ENCODE measurements around the gene RAB1A. TPM values are rescaled to one million over a fixed set of nuclear protein-coding genes. Genes with fewer than 3 reads are reported as not detected.

RAB1A gene
- total and polyA plus RNA-seq, 10 of the 15 experiments (the other 5 are each of a cell fraction or from before 2014, with no cell fraction given): 48.9 to 171 (median 83.4) TPM

- DNase-seq (ENCODE audit: low read depth, low spot score) (no peak), ATAC-seq (peak; percentile 37), FAIRE-seq (peak; percentile 13)
- Histone ChIP-seq H3K4me3 (peak overlapping the region; percentile 62), H3K4me2 (ENCODE audit: control insufficient read depth, insufficient read depth) (peak overlapping the region; percentile 100), H3K27ac (ENCODE audit: control insufficient read depth, insufficient read depth) (peak overlapping the region; percentile 63), H4K20me1 (ENCODE audit: control insufficient read depth, insufficient read depth) (no peaks in the 10 kb centered on the region), H2AFZ (ENCODE audit: control insufficient read depth, low read depth, low read length) (peak overlapping the region; percentile 92), H3K36me3 (ENCODE audit: control insufficient read depth in 2 of 2, insufficient read depth in 2 of 2, low read length in 1 of 2) (no peaks in the 10 kb centered on the region), H3K9ac (ENCODE audit: control insufficient read depth, insufficient read depth, low read length) (peak overlapping the region; percentile 55; the same call in 1 of the 2 replicates), H3K79me2 (ENCODE audit: control insufficient read depth, insufficient read depth, low read length) (peaks cover 4% of the 10 kb centered on the region), H3K9me3 (replicated peaks; ENCODE audit: control insufficient read depth, insufficient read depth, low read length) (peaks cover 5% of the 10 kb centered on the region; the same call in 2 of the 3 replicates), H3K4me1 (ENCODE audit: control insufficient read depth, insufficient read depth, low read length) (peaks cover 47% of the 10 kb centered on the region), H3K27me3 (replicated peaks in 1 of 2; ENCODE audit: control insufficient read depth in 2 of 2, insufficient read depth in 2 of 2, low read length in 1 of 2) (no peaks in the 10 kb centered on the region)
- intact Hi-C loops (cut with micrococcal nuclease; ENCODE audit: unreplicated experiment) (loop anchor here (2.0 kb wide), 1 partner anchor 171 kb away; the partner anchor contains the start of gene ACTR2), in situ Hi-C loops (cut with MboI) (no loop called here)
- CTCF ChIA-PET: interaction anchor here (0.6 to 4.5 kb wide), 19 partner anchors 9 to 725 kb away, joined by 3 to 46 read pairs (median 4); partner anchors contain the start of gene ACTR2
- TSS peak; percentile 69 for BruUV-seq (replicated peaks)
- POLR2A ChIA-PET: interaction anchor here (0.7 to 3.8 kb wide), 17 partner anchors 9 to 602 kb away, joined by 3 to 18 read pairs (median 4); partner anchors contain the start of genes ACTR2 and RAB1A
- SMC1A ChIA-PET (ENCODE audit: uncharacterized antibody, unreplicated experiment): interaction anchor here (0.6 to 5.5 kb wide), 21 partner anchors 9 to 725 kb away, joined by 3 to 36 read pairs (median 4); partner anchors contain the start of genes RAB1A and SERTAD2
- WGBS (ENCODE audit: insufficient coverage, insufficient replicate concordance, low lambda C conversion rate, missing lambda C conversion rate): 11% methylated on average over 40 of the region's 42 CpGs
- RAD21 ChIA-PET (ENCODE audit: unreplicated experiment): interaction anchor here (0.6 to 5.5 kb wide), 27 partner anchors 9 to 727 kb away, joined by 3 to 58 read pairs (median 5); partner anchors contain the start of genes ACTR2, AFTPH and RAB1A
- TF ChIP-seq LARP7 (IDR thresholded peaks at IDR 0.05): peak; percentile 50; the same call in 1 of the 2 replicates
- peak; percentile 82 for TF ChIP-seq SIN3A (IDR thresholded peaks at IDR 0.05; ENCODE audit: low read depth, low read length)
- peak; percentile 14 to 45; a peak in 3 of 4 replicates for TF ChIP-seq BHLHE40 (IDR thresholded peaks at IDR 0.05; ENCODE audit: borderline replicate concordance in 1 of 2, low read depth in 2 of 2, low read length in 1 of 2)
- 0 out of 2 replicates have a peak, but pooled peaks have one; percentile 37 for TF ChIP-seq TCF3 (IDR thresholded peaks at IDR 0.05; ENCODE audit: borderline replicate concordance, insufficient read depth, low read depth, low read length)
- TF ChIP-seq RCOR1 (conservative IDR thresholded peaks at IDR 0.05; ENCODE audit: low read depth, low read length): 0 out of 2 replicates have a peak, but pooled peaks have one; percentile 26
- TF ChIP-seq ATF2 (IDR thresholded peaks at IDR 0.05; ENCODE audit: low read length): no peak
- peak; percentile 69; the same call in 1 of the 2 replicates for TF ChIP-seq MXI1 (IDR thresholded peaks at IDR 0.05; ENCODE audit: low read depth, low read length)
- TF ChIP-seq MTA2 (IDR thresholded peaks at IDR 0.05; ENCODE audit: low read depth): no peak
- TF ChIP-seq ZNF217 (IDR thresholded peaks at IDR 0.05): no peak
- TF ChIP-seq MAX (IDR thresholded peaks at IDR 0.05; ENCODE audit: low read depth, low read length): peak; percentile 59; the same call in 1 of the 2 replicates
- peak; percentile 18 for TF ChIP-seq ZNF687 (IDR thresholded peaks at IDR 0.05)
- TF ChIP-seq EED (IDR thresholded peaks at IDR 0.05; ENCODE audit: low read depth): 0 out of 2 replicates have a peak, but pooled peaks have one; percentile 14
- peak; percentile 77 for TF ChIP-seq FOXK2 (IDR thresholded peaks at IDR 0.05)
- 0 out of 2 replicates have a peak, but pooled peaks have one; percentile 27 for TF ChIP-seq RELB (IDR thresholded peaks at IDR 0.05; ENCODE audit: low read depth)
- no peak for TF ChIP-seq JUNB (IDR thresholded peaks at IDR 0.05)
Measured at GRCh38 chr2:65055422-65056214, 74.3 kb downstream of the RAB1A start.

Data from GM12878 (cell line).